Sigmoid colon (tissue), 7 donors: ENCODE measurements around the gene GBX1. TPM values are rescaled to one million over a fixed set of nuclear protein-coding genes. Genes with fewer than 3 reads are reported as not detected.
A peak's percentile ranks its signal among the peaks of the same experiment; 100 is the strongest.

ENCODE experiments used
- DNase-seq: peaks from one replicate; pipeline ENCODE4 v3.0.0-alpha.2; 2019
- H3K27ac ChIP-seq, 4 donors: fragments of 200-600 bp; sonication (generic); one replicate each; pipeline ENCODE4 v1.5.1; 2016 to 2019; ENCODE audit warnings: mild to moderate bottlenecking in 1 of 4
- H3K27me3 ChIP-seq, 3 donors: fragments of 200-600 bp; sonication (generic); one replicate each; pipeline ENCODE4 v1.5.1; 2019; ENCODE audit warnings: mild to moderate bottlenecking in 1 of 3
- H3K36me3 ChIP-seq, 4 donors: fragments of 200-600 bp; sonication (generic); one replicate each; pipeline ENCODE4 v1.5.1; 2016 to 2019
- H3K4me1 ChIP-seq, 4 donors: fragments of 200-600 bp; sonication (generic); one replicate each; pipeline ENCODE4 v1.5.1; 2017 to 2019
- H3K4me3 ChIP-seq, 4 donors: fragments of 200-600 bp; sonication (generic); one replicate each; pipeline ENCODE4 v1.5.1; 2017 to 2019; ENCODE audit warnings: mild to moderate bottlenecking in 2 of 4, moderate library complexity in 1 of 4
- H3K9me3 ChIP-seq, 4 donors: fragments of 200-600 bp in 3 of 4; sonication (generic) in 3 of 4; one replicate each; pipeline versions ENCODE4 v1.5.1 to v1.6.1; 2013 to 2019
- EP300 ChIP-seq, 4 donors: sonication (generic); formaldehyde crosslinking; IDR thresholded peaks; one replicate each; pipeline ENCODE4 v1.6.1; 2017; ENCODE audit warnings: antibody characterized with exemption in 4 of 4
- POLR2A ChIP-seq, 2 donors: fragments of 450-650 bp; IDR thresholded peaks; one replicate each; pipeline ENCODE4 v1.6.1; 2016; ENCODE audit warnings: antibody characterized with exemption in 2 of 2, mild to moderate bottlenecking in 2 of 2, moderate library complexity in 2 of 2
- POLR2AphosphoS5 ChIP-seq, 4 donors: sonication (generic); formaldehyde crosslinking; IDR thresholded peaks; one replicate each; pipeline ENCODE4 v1.6.1; 2017; ENCODE audit warnings: antibody characterized with exemption in 4 of 4
- whole genome bisulfite sequencing, 2 donors: extraction: QIAGEN DNeasy Blood & Tissue Kit; methylation state at CpG; one replicate each; pipeline ENCODE4 v1.1.7; 2013; 5-methylcytosine and 5-hydroxymethylcytosine counted together
- intact Hi-C: fragments of 100-400 bp; cut with DNase I; formaldehyde crosslinking; loops from one replicate; pipeline ENCODE4 v1.15.1; 2023
- polyA plus RNA-seq, 3 donors: library from polyadenylated mRNA; stranded (reverse); fragments of 200-250 nt; gene quantifications; one replicate each; pipeline ENCODE4 v1.2.3, GENCODE V29; 2013
- total RNA-seq, 4 donors: library from RNA; depleted of rRNA; stranded (reverse); fragments of >200 nt; gene quantifications; one replicate each; pipeline ENCODE4 v1.1.0, GENCODE V29; 2016
- TF ChIP-seq, protein P1 (sequence below), 4 experiments: fragments of 450-650 bp in 3 of 4; fragments of 200-600 bp in 1 of 4; IDR thresholded peaks; one replicate each; pipeline ENCODE4 v1.5.1; 2016 to 2019; ENCODE audit warnings: antibody characterized with exemption in 4 of 4, mild to moderate bottlenecking in 3 of 4, moderate library complexity in 2 of 4
- donor health status: healthy with polysubstance abuse.
- donor health status: Bipolar disorder and iron deficiency.
- donor health status: healthy.

Gene GBX1
- total and polyA plus RNA-seq, 7 donors = not detected

DNA sequence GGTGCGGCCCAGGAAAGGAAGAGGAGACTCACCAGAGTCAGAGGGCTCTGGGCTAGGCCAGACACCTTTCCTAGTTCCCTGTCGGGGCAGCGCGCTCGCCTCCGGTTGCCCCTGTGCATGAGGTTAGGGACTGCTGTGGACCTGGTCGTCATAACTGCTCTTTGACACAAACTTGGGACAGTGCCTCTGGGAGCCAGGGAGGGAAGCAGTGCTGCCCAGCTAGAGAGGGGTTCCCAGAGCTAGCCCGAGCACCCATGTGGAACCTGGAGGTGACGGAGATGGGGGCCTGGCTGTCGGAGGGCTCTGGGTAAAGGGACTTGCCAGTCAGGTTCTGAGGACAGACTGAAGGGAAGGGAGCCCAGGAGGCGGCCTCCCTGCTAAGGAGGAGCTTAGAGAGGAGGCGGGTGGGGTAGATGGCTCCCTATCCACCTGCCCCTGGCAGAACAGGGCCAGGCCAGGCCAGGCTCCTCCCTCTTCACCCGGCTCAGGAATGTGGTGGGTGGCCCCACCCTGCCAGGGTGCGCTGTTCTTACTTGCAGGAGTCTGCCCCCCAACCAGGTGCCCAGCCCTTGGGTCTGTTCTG, 51.6 kb downstream of the GBX1 start:
- WGBS, 2 donors = 50 to 76% methylated on average over 14 of the region's 14 CpGs
- intact Hi-C loops = no loop called here
- Histone ChIP-seq H3K27ac (no peak overlapping the region), H3K9me3 (no peaks in the 10 kb centered on the region), H3K27me3 (no peaks in the 10 kb centered on the region), H3K4me1 (peaks cover 0 to 34% (median 32%) of the 10 kb centered on the region in 4 donors), H3K4me3 (peak overlapping the region in 3 of 4 donors; percentile 27 to 32 (median 29)), H3K36me3 (peaks cover 11 to 37% (median 28%) of the 10 kb centered on the region in 4 donors)
- no peak for DNase-seq
- TF ChIP-seq, protein P1, sequence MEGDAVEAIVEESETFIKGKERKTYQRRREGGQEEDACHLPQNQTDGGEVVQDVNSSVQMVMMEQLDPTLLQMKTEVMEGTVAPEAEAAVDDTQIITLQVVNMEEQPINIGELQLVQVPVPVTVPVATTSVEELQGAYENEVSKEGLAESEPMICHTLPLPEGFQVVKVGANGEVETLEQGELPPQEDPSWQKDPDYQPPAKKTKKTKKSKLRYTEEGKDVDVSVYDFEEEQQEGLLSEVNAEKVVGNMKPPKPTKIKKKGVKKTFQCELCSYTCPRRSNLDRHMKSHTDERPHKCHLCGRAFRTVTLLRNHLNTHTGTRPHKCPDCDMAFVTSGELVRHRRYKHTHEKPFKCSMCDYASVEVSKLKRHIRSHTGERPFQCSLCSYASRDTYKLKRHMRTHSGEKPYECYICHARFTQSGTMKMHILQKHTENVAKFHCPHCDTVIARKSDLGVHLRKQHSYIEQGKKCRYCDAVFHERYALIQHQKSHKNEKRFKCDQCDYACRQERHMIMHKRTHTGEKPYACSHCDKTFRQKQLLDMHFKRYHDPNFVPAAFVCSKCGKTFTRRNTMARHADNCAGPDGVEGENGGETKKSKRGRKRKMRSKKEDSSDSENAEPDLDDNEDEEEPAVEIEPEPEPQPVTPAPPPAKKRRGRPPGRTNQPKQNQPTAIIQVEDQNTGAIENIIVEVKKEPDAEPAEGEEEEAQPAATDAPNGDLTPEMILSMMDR (IDR thresholded peaks at IDR 0.05) = no peak
- peak in 1 of 2 donors; percentile 14 for TF ChIP-seq POLR2A (IDR thresholded peaks at IDR 0.05)
- no peak for TF ChIP-seq EP300 (IDR thresholded peaks at IDR 0.05)

- no peak for TF ChIP-seq POLR2A (IDR thresholded peaks at IDR 0.05)
- no peak for TF ChIP-seq EP300 (IDR thresholded peaks at IDR 0.05)
- TF ChIP-seq, protein P1 (IDR thresholded peaks at IDR 0.05) = no peak
- no peak for TF ChIP-seq POLR2AphosphoS5 (IDR thresholded peaks at IDR 0.05)
- DNase-seq = no peak
- Histone ChIP-seq H3K27me3 (no peaks in the 10 kb centered on the region), H3K4me3 (peak overlapping the region in 3 of 4 donors; percentile 27 to 32 (median 29)), H3K9me3 (no peaks in the 10 kb centered on the region), H3K36me3 (peaks cover 8 to 31% (median 22%) of the 10 kb centered on the region in 4 donors), H3K27ac (no peak overlapping the region), H3K4me1 (peaks cover 0 to 40% (median 38%) of the 10 kb centered on the region in 4 donors)
- intact Hi-C loops = no loop called here
- 7 to 9% methylated on average over 114 of the region's 114 CpGs for WGBS, 2 donors
Observed at GRCh38 chr7:151115121-151115835, 52.2 kb downstream of the GBX1 start.

DNA sequence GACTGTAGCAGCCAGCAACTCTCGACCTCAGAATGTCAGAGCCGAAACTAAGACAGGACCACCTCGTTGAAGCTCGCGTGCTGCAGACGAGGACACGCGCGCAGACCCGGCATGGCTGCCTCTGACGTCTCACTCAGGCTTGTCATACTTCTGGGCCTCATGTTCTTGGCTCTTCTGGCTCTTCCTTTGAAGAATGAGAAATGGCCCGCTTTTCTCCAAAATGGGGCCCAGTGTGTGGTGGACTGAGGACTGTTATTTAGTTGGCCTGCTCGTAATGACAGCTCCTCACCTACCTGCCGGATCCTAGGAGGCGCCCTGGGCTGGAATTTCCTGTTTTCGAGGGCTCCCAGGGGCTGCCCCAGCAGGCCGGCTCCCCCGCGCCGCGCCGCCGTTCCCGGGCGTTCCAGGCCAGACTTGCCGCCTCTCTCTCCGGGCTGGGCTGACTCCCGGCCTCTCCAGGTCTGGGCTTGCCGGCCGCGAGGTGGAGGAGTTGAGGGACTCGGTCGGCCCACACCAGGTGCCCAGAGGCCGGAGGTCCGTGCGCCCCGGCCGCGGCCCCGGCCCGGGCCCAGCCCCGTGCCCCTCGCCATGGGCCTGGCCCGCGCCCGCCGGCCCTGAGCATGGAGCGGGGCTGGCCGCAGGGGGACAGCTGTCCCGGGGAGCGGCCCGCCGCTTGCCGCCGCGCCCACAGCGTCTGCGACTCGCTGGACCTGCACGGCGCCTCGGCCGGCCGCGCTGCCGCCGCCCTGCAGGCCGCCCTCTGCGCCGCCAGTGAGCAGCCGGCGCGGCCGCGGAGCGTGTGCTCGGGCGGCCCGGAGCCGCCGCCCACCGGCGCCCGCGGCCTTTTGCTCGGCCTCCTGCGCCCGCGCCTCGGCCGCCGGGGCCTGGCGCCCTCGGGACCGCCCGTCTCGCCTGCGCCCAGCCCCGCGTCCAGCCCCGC, 53.1 kb downstream of the GBX1 start:
- Histone ChIP-seq H3K27me3 (no peaks in the 10 kb centered on the region), H3K9me3 (no peaks in the 10 kb centered on the region), H3K27ac (peak overlapping the region in 1 of 4 donors; percentile 54), H3K4me1 (peaks cover 0 to 49% (median 47%) of the 10 kb centered on the region in 4 donors), H3K4me3 (peak overlapping the region in 3 of 4 donors; percentile 27 to 32 (median 29)), H3K36me3 (peaks cover 8 to 22% (median 13%) of the 10 kb centered on the region in 4 donors)
- TF ChIP-seq POLR2A (IDR thresholded peaks at IDR 0.05) = no peak
- TF ChIP-seq POLR2AphosphoS5 (IDR thresholded peaks at IDR 0.05) = no peak
- TF ChIP-seq, protein P1 (IDR thresholded peaks at IDR 0.05) = no peak
- TF ChIP-seq EP300 (IDR thresholded peaks at IDR 0.05) = no peak
- DNase-seq = no peak
- WGBS, 2 donors = 19 to 29% methylated on average over 101 of the region's 101 CpGs
- intact Hi-C loops = no loop called here

GRCh38 chr7:151113344-151114150, 53.9 kb downstream of the GBX1 start:
- Histone ChIP-seq H3K4me1 (peaks cover 0 to 56% (median 53%) of the 10 kb centered on the region in 4 donors), H3K9me3 (no peaks in the 10 kb centered on the region), H3K36me3 (peaks cover 3 to 14% (median 5%) of the 10 kb centered on the region in 4 donors), H3K4me3 (no peak overlapping the region), H3K27ac (peak overlapping the region in 1 of 4 donors; percentile 54), H3K27me3 (no peaks in the 10 kb centered on the region)
- intact Hi-C loops = no loop called here
- TF ChIP-seq POLR2A (IDR thresholded peaks at IDR 0.05) = no peak
- TF ChIP-seq, protein P1 (IDR thresholded peaks at IDR 0.05) = no peak
- no peak for TF ChIP-seq EP300 (IDR thresholded peaks at IDR 0.05)
- TF ChIP-seq POLR2AphosphoS5 (IDR thresholded peaks at IDR 0.05) = no peak
- no peak for DNase-seq
- WGBS, 2 donors = 83 to 86% methylated on average over 13 of the region's 13 CpGs
